HTR-8/SVneo (cell line): ENCODE results near the gene HSPG2.

Experiments used
- DNase-seq: peaks from one replicate; pipeline ENCODE4 v3.0.0; 2011; ENCODE audit warnings: low spot score, mixed read lengths; ENCODE audit not compliant: insufficient read length
- FAIRE-seq: peaks from 2 replicates; lab custom pipeline; 2011; peaks lifted over from hg19 to GRCh38; lab: Jason Lieb, UNC

HSPG2 gene

DNA sequence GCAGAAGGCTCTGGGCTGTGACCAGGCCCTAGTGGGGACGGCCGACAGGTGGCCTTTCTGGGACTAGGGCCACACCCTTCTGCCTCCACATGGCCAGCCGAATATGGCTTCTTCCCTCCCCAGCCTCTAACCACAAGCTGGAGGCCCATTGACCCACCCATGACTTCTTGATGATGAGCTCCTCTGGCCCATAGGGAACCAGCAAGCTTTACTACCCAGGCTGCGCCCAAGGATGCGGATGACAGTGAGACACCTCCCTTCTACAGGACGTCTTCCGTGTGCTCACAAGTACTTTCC is 84.0 kb downstream of the HSPG2 start:
- FAIRE-seq (no peak), DNase-seq (no peak)

DNA sequence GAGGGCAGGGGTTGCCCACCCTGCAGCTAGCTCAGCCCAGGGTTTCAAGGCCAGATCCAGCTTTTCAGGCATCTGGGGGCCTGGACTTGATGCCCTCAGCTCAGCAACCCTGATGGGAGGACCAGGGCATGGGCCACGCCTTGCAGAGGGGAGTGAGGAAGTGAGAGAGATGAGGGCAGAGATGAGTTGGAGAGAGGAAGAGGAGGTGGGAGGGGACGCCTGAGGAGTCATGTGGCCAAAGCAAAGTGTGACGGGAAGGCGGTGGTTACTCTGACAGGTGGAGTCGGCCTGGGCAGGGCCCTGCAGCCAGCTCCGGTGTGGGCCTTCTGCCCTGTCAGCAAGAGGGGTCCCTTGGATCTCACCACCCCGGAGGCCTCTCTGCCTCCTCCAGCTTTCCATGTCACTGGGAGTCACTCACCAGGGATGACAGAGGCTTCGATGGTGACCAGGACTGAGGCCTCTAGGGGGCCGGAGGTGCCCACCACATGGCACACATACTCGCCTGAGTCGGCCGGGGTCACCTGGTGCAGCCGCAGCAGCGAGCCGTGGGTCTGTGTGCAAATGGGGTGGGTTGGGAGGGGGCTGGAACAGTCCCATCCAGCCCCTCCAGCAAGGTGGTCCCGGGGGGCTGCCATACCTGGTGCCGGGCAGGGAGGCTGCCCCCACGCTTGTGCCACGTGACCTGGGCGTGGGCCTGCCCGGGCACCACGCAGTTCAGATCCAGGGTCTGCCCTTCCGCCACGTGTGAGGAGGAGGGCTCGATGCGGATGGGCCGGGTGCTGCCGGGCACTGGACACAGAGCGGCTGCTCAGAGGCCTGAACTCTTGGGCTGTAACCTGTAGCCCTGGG is 84.6 kb downstream of the HSPG2 start:
- DNase-seq (no peak), FAIRE-seq (no peak)

DNA sequence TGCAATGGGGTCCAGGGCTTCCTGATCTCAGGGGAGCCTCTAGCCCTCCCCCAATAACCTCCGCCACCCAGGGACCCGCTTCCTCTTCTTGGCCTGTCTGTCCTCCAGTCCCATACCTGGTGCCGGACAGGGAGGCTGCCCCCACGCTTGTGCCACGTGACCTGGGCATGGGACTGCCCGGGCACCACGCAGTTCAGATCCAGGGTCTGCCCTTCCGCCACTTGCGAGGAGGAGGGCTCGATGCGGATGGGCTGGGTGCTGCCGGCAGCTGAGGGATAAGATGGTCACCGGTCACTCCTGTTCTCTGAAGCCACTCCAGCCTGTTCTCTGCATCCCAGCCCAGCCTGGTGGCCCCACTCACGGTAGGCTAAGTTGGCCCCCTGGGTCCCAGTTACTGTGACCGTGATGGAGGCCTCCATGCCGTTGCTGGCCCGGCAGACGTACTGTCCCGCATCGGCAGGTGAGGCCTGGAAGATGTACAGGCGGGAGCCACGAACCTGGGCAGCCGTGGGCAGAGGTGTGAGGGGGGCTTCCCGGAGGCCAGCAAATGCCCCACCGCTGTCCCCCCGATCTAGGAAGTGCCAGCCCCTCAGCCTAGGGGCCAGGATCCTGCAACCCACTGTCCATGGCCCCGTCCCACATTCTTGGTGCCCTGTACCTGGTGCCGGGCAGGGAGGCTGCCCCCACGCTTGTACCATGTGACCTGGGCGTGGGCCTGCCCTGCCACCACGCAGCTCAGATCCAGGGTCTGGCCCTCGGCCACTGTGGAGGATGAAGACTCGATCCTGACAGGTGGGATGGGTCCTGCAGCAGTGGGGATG is 85.5 kb downstream of the HSPG2 start:
- no peak for FAIRE-seq
- no peak for DNase-seq

DNA sequence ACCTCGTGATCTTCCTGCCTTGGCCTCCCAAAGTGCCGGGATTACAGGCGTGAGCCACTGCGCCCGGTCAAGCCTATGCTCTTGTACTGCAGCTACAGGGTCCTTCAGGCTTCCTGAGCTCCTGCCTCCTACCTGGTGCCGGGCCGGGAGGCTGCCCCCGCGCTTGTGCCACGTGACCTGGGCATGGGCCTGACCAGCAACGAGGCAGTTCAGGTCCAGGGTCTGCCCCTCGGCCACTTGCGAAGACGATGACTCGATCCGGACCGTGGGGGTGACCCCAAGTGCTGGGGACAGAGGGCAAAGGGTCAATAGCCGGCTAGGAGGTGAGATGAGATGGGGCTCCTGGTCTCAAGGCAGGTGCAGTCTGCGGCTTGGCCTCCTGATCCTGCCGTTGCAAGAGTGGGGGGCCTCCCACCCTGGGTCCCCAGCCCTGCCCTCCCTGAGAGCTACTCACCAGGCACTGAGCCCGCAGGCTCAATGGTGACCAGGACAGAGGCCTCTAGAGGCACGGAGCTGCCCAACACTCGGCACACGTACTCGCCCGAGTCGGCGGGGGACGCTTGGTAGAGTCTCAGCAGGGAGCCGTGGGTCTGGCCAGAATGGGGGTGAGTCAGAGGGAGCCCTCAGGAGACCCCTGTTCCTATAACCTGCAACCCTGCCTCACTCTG is 87.1 kb downstream of the HSPG2 start:
- FAIRE-seq, result no peak

DNA sequence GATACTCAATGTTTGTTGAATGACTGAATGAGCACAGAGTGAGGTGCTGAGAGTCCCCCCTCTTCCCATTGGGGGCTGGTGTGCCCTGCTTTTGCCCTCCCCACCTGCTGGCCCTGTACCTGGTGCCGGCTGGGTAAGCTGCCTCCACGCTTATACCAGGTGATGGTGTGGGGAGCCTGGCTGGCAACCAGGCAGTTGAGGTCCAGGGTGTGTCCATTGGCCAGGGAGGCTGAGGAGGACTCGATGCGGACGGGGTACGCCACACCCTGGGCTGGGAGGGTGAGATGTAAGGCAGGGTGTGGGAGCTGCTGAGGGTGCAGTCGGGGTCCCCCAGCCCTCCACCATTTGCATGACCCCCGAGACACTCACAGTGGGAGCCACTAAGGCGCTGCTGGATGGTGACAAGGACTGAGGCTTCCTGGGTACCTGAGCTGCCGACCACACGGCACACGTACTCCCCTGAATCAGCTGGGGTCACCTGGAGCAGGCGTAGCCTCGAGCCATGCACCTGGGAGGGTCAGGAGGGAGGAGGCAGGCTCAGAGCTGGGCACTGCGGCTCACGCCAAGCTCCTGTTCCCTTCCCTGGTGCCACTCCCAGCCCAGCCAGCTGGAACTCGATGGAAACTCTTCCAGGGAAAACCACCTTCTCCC is 88.5 kb downstream of the HSPG2 start:
- FAIRE-seq (no peak), DNase-seq (no peak)

More for the DNA sequence above, 87.1 kb downstream of the HSPG2 start:
- DNase-seq, result no peak

DNA sequence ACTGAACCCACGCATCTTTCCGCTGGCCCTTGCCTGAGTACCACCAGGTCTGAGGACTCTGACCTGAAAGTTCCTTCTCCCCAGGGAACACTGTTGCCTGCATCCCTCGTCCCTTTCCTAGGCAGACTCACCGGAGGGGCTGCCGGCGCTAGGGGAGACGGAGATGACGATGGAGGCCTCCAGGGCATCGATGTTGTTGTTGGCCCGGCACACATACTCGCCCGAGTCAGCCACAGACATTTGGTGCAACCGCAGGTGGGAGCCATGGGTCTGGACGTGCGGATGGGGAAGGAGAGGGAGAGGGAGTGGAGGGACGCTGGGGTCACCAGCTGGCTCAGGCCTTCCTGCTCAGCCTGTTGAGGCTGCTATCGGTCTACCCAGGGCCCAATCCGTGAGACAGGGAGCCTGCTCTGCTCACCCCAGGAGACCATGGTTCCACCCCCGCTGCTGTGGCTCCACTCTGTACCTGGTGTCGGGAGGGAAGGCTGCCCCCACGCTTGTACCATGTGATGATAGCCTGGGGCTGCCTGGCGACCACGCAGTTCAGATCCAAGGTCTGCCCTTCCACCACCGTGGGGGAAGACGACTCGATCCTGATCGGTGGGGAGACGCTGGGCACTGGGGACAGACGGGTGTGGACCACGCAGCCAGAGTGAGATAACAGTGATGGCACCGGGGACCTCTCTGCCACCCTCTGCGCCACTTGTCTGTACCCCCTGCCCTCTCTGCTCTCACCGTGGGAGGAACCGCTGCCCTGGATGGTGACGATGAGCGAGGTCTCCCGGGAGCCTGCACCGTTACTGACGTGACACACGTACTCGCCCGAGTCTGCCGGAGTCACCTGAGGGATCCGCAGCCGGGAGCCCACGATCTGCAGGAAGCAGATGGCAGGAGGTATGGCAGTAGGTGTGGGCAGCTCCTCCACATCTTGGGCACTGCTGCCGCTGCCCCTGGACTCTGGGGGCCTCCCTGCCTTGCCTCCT is 89.6 kb downstream of the HSPG2 start:
- no peak for FAIRE-seq

DNA sequence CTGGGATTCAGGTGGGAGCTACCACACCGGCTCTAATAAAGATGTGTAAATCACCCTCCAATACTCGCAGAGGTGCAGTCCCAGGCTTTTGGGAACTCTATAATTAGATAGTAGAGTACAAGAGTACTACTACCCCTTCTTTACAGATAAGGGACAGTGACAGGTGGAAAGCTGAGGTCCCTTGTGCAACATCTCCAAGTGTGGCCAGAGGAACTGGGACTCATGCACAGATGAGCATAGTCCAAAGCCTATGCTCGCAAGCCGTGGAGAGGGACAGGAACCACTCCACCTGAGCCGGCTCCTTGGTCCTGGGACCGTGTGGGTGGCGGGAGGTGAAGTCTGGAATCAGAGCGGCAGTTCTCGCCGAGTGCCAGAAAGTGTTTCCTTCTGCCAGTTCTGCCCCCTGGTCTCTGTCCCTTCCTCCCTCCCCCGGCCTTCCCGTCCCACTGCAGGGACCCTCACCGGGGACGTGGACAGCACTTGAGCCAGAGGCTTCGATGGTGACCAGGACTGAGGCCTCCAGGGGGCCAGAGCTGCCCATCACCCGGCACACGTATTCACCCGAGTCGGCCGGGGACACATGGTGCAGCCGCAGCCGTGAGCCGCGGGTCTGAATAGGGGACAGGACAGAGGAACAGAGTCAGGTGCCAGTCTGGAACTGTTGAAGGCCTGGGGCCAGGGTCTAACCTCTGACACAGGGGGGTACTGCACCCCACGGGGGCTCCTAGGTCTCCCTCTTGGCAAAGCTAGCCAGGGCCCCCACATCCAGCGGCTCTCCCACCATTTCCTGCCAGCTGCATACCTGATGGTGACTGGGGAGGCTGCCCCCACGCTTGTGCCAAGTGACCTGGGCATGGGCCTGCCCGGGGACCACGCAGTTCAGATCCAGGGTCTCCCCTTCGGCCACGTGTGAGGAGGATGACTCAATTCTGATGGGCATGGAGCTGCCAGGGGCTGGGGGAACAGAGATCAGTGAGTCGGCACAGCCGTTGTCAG is 91.2 kb downstream of the HSPG2 start:
- no peak for DNase-seq
- no peak for FAIRE-seq

More for the DNA sequence above, 89.6 kb downstream of the HSPG2 start:
- no peak for DNase-seq

DNA sequence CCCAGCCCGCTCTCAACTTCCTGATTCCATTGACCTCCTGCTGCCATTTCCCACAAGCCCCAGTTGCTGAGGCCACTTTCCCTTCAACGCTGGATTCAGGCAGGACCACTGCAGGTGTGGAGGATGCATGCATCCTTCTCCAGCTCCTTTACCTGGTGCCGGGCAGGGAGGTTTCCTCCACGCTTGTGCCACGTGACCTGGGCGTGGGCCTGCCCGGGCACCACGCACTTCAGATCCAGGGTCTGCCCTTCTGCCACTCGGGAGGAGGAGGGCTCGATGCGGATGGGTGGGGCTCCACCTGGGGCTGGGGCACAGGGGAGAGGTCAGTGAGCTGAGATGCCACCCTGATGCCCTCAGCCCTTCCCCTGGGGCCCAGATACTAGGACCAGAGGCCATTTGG is 93.1 kb downstream of the HSPG2 start:
- no peak for FAIRE-seq
- DNase-seq, result no peak

DNA sequence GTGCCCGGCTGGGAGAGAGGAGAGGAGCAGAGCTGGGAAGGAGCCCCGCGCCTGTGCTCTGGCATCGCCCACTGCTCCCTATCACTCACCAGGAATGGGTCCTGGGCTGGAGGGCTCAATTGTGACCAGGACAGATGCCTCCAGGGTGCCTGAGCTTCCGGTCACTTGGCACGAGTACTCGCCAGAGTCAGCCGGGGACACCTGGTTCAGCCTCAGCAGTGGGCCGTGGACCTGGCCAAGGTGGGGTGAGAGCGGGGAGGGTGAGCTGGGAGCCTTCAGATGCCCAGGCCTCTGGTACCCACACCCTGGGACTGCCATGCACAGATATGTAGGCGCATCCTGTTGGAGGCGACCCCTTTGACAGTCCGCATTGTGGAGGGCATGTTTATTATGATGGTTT is 93.9 kb downstream of the HSPG2 start:
- DNase-seq (no peak), FAIRE-seq (no peak)

DNA sequence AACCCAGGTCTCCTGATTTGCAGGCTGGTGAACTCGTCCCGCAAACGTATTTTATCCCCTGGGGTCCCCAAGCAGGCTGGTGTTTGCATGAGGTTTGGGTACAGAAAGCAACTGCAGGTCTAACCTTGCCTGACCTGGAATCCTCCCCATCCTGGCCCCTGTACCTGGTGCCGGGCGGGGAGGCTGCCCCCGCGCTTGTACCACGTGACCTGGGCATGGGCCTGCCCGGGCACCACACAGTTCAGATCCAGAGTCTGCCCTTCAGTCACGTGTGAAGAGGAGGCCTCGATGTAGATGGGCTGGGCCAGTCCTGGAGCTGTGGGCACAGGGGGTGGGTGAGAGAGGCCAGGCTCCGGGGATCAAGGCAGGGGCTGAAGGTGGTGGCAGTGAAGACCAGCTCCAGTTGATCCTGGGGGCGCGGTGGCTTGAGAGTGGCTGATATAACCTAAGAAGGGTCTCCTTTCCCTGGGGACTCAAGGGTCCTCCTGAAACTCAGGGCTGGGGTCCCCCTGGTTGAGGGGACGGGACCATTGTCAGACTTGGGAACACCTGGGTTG is 94.4 kb downstream of the HSPG2 start:
- FAIRE-seq, result no peak
- no peak for DNase-seq

DNA sequence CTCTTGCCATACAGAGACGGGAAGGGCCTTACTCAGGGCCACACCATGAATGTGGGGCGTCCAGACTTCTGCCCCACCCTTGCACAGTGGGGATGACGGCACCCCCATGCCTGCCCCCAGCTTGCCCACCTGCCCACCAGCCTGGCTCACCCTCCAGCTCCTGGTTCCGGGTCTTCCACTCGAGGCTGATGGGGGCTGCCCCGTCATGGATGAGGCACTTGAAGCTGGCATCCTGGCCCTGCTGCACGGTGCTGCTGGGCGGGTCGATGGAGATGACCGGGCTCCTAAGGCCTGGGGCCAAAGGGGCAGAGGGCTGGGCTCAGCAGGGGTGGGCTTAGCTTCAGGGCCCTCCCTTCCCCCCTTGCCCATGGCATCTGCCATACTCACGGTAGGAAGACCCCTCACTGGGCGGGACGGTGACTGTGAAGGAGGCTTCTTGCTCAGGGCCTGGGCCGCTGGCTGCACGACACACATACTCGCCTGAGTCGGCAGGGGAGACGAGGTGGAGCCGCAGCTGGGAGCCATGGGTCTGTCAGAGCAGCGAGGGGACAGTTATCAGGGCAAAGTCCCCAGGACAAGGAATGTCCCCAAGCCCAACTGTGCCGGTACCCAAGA is 95.2 kb downstream of the HSPG2 start:
- no peak for FAIRE-seq

DNA sequence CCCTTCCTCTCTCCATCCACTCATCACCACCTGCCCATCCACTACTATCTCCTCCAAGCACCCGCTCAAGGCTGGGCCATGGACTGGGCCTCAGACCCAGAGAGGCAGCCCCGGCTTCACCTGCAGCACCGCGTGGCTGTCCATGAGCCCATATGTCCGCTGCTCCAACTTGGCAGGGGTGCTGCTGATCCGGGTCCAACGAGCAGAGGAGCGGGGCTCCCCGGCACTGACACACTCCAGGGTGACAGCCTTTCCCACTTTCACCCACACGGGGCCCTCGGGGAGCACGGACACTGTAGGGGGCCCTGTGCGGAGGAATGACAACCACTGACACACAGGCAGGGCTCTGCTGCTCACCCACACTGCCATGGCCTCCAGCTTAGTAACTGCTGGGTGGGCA is 96.1 kb downstream of the HSPG2 start:
- DNase-seq (no peak), FAIRE-seq (no peak)

More for the DNA sequence above, 95.2 kb downstream of the HSPG2 start:
- no peak for DNase-seq

DNA sequence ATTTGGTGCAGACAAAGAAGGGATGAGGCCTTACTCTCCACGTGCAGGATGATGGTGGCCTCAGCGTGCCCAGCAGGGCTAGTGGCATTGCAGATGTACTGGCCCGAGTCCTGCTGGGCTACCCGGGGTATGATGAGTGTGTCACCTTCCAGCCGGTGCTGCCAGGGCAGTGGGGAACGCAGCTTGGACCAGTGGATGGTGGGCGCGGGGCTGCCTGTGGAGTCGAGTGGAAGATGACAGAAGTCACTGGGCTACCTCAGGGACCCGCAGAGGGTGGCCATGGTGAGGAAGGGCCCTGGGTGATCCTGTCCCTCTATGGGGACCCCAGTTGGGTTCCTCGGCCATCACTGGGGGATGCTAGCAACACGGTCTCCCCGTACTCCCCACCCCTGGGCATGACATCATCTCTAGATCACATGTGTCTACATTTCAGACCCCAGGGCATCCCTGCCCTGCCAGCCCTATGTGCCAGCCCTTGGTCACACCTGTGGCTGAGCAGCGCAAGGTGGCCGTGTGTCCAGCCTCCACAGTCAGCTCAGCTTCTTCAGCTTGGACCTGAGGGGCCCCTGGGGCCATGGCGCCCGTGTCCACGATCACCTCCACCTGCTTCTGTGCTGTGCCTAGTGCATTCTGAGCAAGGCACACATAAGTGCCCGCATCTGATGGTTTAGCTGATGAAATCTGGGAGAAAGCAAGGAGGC is 97.6 kb downstream of the HSPG2 start:
- DNase-seq (no peak), FAIRE-seq (no peak)

DNA sequence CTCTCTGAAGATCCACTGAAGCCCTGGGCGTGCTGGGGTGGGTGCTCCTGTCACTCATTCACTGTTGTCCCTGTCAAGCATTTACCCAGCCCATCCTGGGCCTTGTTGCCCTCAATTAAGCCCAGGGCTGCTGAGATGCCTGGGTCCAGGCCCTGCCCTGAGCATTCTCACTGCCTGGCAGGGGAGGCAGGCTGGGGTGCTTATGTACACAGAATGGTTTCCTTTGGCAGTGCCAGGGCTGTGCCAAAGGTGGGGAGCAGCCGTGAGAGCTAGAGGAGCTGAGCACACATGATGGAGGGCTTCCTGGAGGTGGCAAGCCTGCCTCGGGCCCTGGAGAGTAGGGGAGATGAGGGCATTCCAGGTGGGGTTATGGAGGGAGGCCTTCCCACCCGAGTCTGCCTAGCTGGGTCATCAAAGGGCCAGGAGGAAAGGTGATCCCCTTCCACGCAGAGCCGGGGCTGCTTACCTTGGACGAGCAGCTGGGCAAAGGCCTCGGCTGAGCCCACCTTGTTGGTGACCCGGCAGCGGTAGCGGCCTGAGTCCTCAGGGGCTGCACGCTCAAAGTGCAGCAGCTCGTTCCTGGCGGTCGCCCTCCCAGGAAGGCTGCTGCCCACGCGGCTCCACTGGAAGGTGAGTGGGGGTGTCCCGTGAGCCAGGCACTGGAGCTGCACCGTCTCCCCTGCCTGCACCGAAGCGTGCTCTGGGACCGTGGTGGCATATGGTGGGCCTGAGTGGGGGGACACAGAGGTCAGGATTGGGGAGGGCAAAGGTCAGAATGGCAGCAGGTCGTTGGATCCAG is 98.6 kb downstream of the HSPG2 start:
- DNase-seq (no peak), FAIRE-seq (no peak)

DNA sequence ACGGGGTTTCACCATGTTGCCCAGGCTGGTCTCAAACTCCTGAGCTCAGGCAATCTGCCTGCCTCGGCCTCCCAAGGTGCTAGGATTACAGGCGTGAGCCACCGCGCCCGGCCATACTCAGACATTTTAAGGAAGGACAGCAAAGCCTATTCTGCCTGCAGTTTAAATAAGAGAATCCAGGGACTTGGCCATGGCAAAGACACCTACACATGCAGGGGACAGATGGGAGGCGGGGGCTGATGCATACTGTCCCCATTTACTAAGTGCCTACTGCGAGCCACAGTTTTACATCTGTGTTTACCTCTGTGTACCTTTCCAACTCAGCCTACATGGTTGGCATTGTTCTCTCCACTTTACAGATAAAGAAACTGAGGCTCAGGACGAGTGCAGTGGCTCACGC is 99.6 kb downstream of the HSPG2 start:
- DNase-seq (no peak), FAIRE-seq (no peak)

DNA sequence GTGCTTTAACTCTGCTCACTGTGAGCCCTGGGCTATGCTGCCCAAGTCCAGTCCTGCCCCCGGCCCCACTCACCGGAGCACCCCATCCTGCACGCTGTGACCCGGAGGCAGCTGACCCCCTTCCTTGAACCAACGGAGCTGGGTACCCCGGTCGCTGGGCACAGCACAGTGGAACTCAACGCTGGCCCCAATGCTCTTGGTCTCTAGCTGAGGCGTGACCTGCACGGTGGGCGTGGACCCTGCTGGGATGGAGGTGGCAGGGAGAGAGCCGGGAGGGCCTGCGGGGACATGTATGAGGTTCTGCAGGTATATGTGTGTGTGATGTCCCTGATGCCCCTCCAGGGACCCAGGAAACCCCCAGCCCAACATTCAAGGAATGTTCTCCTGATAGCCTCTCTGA is 100.4 kb downstream of the HSPG2 start:
- FAIRE-seq, result no peak
- no peak for DNase-seq
